Endodermal cell (in vitro differentiated cells): Measurements from ENCODE around the gene NBAS. TPM values are rescaled to one million over a fixed set of nuclear protein-coding genes. Genes with fewer than 3 reads are reported as not detected.

ENCODE experiments used
- DNase-seq: peaks from one replicate; pipeline ENCODE4 v3.0.0-alpha.2; 2017
- H3K27ac ChIP-seq: 2 replicates; pipeline ENCODE4 v1.5.1; 2013; ENCODE audit warnings: mild to moderate bottlenecking, low read depth, low read length, moderate library complexity
- H3K27me3 ChIP-seq: 2 replicates; pipeline ENCODE4 v1.6.1; 2013; ENCODE audit warnings: mild to moderate bottlenecking, low read length, moderate library complexity; ENCODE audit not compliant: insufficient read depth, control insufficient read depth, poor library complexity, severe bottlenecking
- H3K36me3 ChIP-seq: 2 replicates; pipeline ENCODE4 v1.7.0; 2013; ENCODE audit warnings: mild to moderate bottlenecking, low read length, moderate library complexity; ENCODE audit not compliant: control insufficient read depth, insufficient read depth
- H3K4me1 ChIP-seq: one replicate; pipeline ENCODE4 v1.7.0; 2013; ENCODE audit warnings: low read length; ENCODE audit not compliant: control insufficient read depth, insufficient read depth
- H3K4me3 ChIP-seq: 2 replicates; pipeline ENCODE4 v1.5.1; 2013; ENCODE audit warnings: mild to moderate bottlenecking, low read length, moderate library complexity
- H3K9ac ChIP-seq: 2 replicates; pipeline ENCODE4 v1.6.1; 2013; ENCODE audit warnings: mild to moderate bottlenecking, low read length, moderate library complexity; ENCODE audit not compliant: poor library complexity, severe bottlenecking; ENCODE audit errors: extremely low read depth
- H3K9me3 ChIP-seq: 2 replicates; pipeline ENCODE4 v1.6.1; 2013; ENCODE audit warnings: mild to moderate bottlenecking, low read length, moderate library complexity; ENCODE audit not compliant: control insufficient read depth
- H3K27ac Mint-ChIP-seq: 2 replicates; pipeline ENCODE4 v1.8.0; 2020; ENCODE audit warnings: mixed read lengths
- H3K27me3 Mint-ChIP-seq: 2 replicates; pipeline ENCODE4 v1.8.0; 2021; ENCODE audit warnings: mild to moderate bottlenecking, mixed read lengths; ENCODE audit not compliant: insufficient read depth
- H3K36me3 Mint-ChIP-seq: 2 replicates; pipeline ENCODE4 v1.8.0; 2020; ENCODE audit warnings: low read depth, mixed read lengths
- H3K4me1 Mint-ChIP-seq: 2 replicates; pipeline ENCODE4 v1.8.0; 2020; ENCODE audit warnings: mixed read lengths
- H3K4me3 Mint-ChIP-seq: 2 replicates; pipeline ENCODE4 v1.8.0; 2020; ENCODE audit warnings: mild to moderate bottlenecking, moderate library complexity, mixed read lengths
- H3K9me3 Mint-ChIP-seq: 2 replicates; pipeline ENCODE4 v1.8.0; 2020; ENCODE audit warnings: mild to moderate bottlenecking, mixed read lengths
- CTCF ChIP-seq: fragments of 200-600 bp; sonication (generic); conservative IDR thresholded peaks from 2 replicates; pipeline ENCODE4 v1.5.0; 2021; ENCODE audit warnings: antibody characterized with exemption, mild to moderate bottlenecking
- WGBS, 2 experiments: methylation state at CpG; one replicate each; pipeline versions ENCODE4 v1.1.5 to v1.1.7; 2013; ENCODE audit warnings: missing lambda C conversion rate in 2 of 2, mixed read lengths in 1 of 2; ENCODE audit not compliant: insufficient coverage in 1 of 2, insufficient read length in 1 of 2; 5-methylcytosine and 5-hydroxymethylcytosine counted together
- total RNA-seq, 2 donors: library from RNA; stranded (reverse); fragmentation: NEBNext Ultra II Directional in 1 of 2; extraction: Animal tissue kit (Norgen Biotek cat#: 25700) in 1 of 2; gene quantifications; 2 replicates in 1 of 2; 3 replicates in 1 of 2; pipeline ENCODE4 v1.2.1, GENCODE V29; 2021

Gene NBAS
- total RNA-seq, 2 donors from 2014 or later = 47.4 to 54.7 TPM

- H3K36me3 ChIP-seq = no peaks in the 10 kb centered on the region
- H3K27me3 Mint-ChIP-seq = no peaks in the 10 kb centered on the region
- no peak overlapping the region for H3K4me3 Mint-ChIP-seq
- DNase-seq = no peak
- H3K27ac Mint-ChIP-seq = no peak overlapping the region
- H3K4me1 ChIP-seq = no peaks in the 10 kb centered on the region
- H3K36me3 Mint-ChIP-seq = no peaks in the 10 kb centered on the region
- H3K27ac ChIP-seq = no peak overlapping the region
- H3K4me3 ChIP-seq = no peak overlapping the region
- H3K27me3 ChIP-seq = no peaks in the 10 kb centered on the region
- H3K9me3 ChIP-seq = no peaks in the 10 kb centered on the region
- no peak for TF ChIP-seq CTCF
- WGBS, 2 experiments = 84 to 91% methylated on average over 2 to 3 of the region's 3 CpGs
- no peak overlapping the region for H3K9ac ChIP-seq
- peaks cover 20% of the 10 kb centered on the region for H3K4me1 Mint-ChIP-seq
- no peaks in the 10 kb centered on the region for H3K9me3 Mint-ChIP-seq
Measured at GRCh38 chr2:15152382-15152781, 408.8 kb downstream of the NBAS start.

GRCh38 chr2:15149063-15149462, 412.1 kb downstream of the NBAS start:
- no peak for DNase-seq
- TF ChIP-seq CTCF = no peak
- H3K9me3 Mint-ChIP-seq = no peaks in the 10 kb centered on the region
- H3K27ac Mint-ChIP-seq = no peak overlapping the region
- H3K36me3 ChIP-seq = no peaks in the 10 kb centered on the region
- no peak overlapping the region for H3K4me3 Mint-ChIP-seq
- H3K36me3 Mint-ChIP-seq = no peaks in the 10 kb centered on the region
- H3K27me3 ChIP-seq = no peaks in the 10 kb centered on the region
- H3K4me1 ChIP-seq = no peaks in the 10 kb centered on the region
- H3K4me1 Mint-ChIP-seq = peaks cover 13% of the 10 kb centered on the region
- 80 to 91% methylated on average over 1 to 2 of the region's 2 CpGs for WGBS, 2 experiments
- H3K27ac ChIP-seq = no peak overlapping the region
- no peak overlapping the region for H3K9ac ChIP-seq
- H3K9me3 ChIP-seq = no peaks in the 10 kb centered on the region
- no peak overlapping the region for H3K4me3 ChIP-seq
- H3K27me3 Mint-ChIP-seq = no peaks in the 10 kb centered on the region

GRCh38 chr2:15147591-15147990, 413.5 kb downstream of the NBAS start:
- no peaks in the 10 kb centered on the region for H3K27me3 Mint-ChIP-seq
- TF ChIP-seq CTCF = no peak
- H3K4me1 Mint-ChIP-seq = peaks cover 24% of the 10 kb centered on the region
- H3K4me3 ChIP-seq = no peak overlapping the region
- H3K9me3 Mint-ChIP-seq = no peaks in the 10 kb centered on the region
- no peak overlapping the region for H3K4me3 Mint-ChIP-seq
- no peaks in the 10 kb centered on the region for H3K9me3 ChIP-seq
- no peak for DNase-seq
- H3K27ac ChIP-seq = no peak overlapping the region
- 79 to 82% methylated on average over 6 of the region's 6 CpGs for WGBS, 2 experiments
- no peaks in the 10 kb centered on the region for H3K36me3 ChIP-seq
- H3K4me1 ChIP-seq = peaks cover 1% of the 10 kb centered on the region
- no peak overlapping the region for H3K9ac ChIP-seq
- H3K36me3 Mint-ChIP-seq = no peaks in the 10 kb centered on the region
- H3K27me3 ChIP-seq = no peaks in the 10 kb centered on the region
- H3K27ac Mint-ChIP-seq = no peak overlapping the region
